NCI-H2171 treated with DMSO at 0.1 percent for 48 hours (cell line): ENCODE data around the gene CAPN11.

ENCODE experiments used
- DNase-seq: peaks from one replicate; lab custom pipeline; 2025; lab: John Stamatoyannopoulos, UW

CAPN11 gene

GRCh38 chr6:44211284-44211683, 52.7 kb downstream of the CAPN11 start:
- no peak for DNase-seq

- no peak for DNase-seq
These were observed 55.7 kb downstream of the CAPN11 start for GRCh38 chr6:44214307-44214706.

- peak; percentile 75 for DNase-seq
These were observed 58.2 kb downstream of the CAPN11 start, which contains the start of gene MYMX for GRCh38 chr6:44216677-44217331. Gene MYMX, plus strand, starts transcription at chr6:44216926. Its CDS starts 546 bp downstream, at chr6:44217472.

GRCh38 chr6:44217332-44218143, 58.9 kb downstream of the CAPN11 start:
- no peak for DNase-seq

- DNase-seq, result peak; percentile 23
These were observed 60.6 kb downstream of the CAPN11 start for GRCh38 chr6:44219053-44219814.

GRCh38 chr6:44219815-44220784, 61.5 kb downstream of the CAPN11 start:
- no peak for DNase-seq

- DNase-seq, result no peak
These were observed 62.3 kb downstream of the CAPN11 start for GRCh38 chr6:44220913-44221290.

- peak; percentile 57 for DNase-seq
These were observed 62.8 kb downstream of the CAPN11 start for GRCh38 chr6:44221291-44221960.

GRCh38 chr6:44221961-44222335, 63.3 kb downstream of the CAPN11 start:
- no peak for DNase-seq

GRCh38 chr6:44222486-44223318, 64.1 kb downstream of the CAPN11 start:
- DNase-seq, result peak; percentile 63

- DNase-seq, result peak; percentile 81
These were observed 64.9 kb downstream of the CAPN11 start, which contains the start of gene SLC29A1 for GRCh38 chr6:44223319-44224028. Gene SLC29A1, plus strand, starts transcription at chr6:44223595. Its CDS starts 3,719 bp downstream, at chr6:44227314.

- no peak for DNase-seq
These were observed 65.7 kb downstream of the CAPN11 start for GRCh38 chr6:44224029-44224964.

- no peak for DNase-seq
These were observed 66.3 kb downstream of the CAPN11 start for GRCh38 chr6:44224965-44225305.

GRCh38 chr6:44225579-44226325, 67.1 kb downstream of the CAPN11 start:
- no peak for DNase-seq

- DNase-seq, result no peak
These were observed 67.9 kb downstream of the CAPN11 start for GRCh38 chr6:44226368-44227147.

GRCh38 chr6:44227148-44227793, 68.7 kb downstream of the CAPN11 start:
- no peak for DNase-seq
